SK-N-SH treated with all-trans-retinoic acid at 6 μM for 48 hours (cell line): ENCODE measurements around the gene CLDN14.

Experiments used
- GLIS3 ChIP-seq: fragments of 250-450 bp; sonication (Bioruptor Pico); IDR thresholded peaks from 2 replicates; pipeline ENCODE4 v1.5.0; 2020; ENCODE audit warnings: mild to moderate bottlenecking, moderate library complexity
- OSR1 ChIP-seq: fragments of 250-450 bp; sonication (Bioruptor Pico); IDR thresholded peaks from 2 replicates; pipeline ENCODE4 v1.8.0; 2022; ENCODE audit warnings: moderate library complexity, mild to moderate bottlenecking, inconsistent platforms
- PPARA ChIP-seq: fragments of 250-450 bp; sonication (Bioruptor Pico); IDR thresholded peaks from 2 replicates; pipeline ENCODE4 v1.5.0; 2020; ENCODE audit warnings: mild to moderate bottlenecking, borderline replicate concordance
- TCF4 ChIP-seq: fragments of 250-450 bp; sonication (Bioruptor Pico); IDR thresholded peaks from 2 replicates; pipeline ENCODE4 v1.8.0; 2021; ENCODE audit warnings: mild to moderate bottlenecking, moderate library complexity, borderline replicate concordance

DNA sequence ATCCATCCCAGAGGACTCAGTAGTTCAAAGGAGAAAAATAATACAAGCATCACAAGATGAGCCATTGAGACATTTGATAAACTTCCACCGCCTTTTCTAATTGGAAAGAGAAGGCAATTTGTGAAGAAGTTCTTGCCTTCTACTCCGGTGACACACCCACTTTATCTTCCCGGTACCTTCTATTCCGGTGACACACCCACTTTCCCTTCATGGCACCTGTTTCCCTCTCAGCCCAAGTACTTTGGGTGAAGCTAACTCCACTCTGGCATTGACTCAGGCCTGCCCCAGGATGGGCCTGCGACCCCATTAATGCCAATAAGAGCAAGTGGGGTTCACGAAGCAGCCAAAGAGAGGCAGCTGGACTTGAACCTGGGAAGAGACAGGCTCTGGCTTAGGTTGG is 38.2 kb downstream of the CLDN14 start:
- TF ChIP-seq PPARA (CRISPR knock-in tag), result no peak
- no peak for TF ChIP-seq OSR1 (CRISPR knock-in tag)
- TF ChIP-seq TCF4 (CRISPR knock-in tag), result no peak
- no peak for TF ChIP-seq GLIS3
